ENCODE results near the gene LRRC75B.

LRRC75B gene

GRCh38 chr22:24576778-24577177 lies 16.1 kb downstream of the LRRC75B start:
- H2BK5ac ChIP-seq (ENCODE audit: low read depth, low read length, poor library complexity, severe bottlenecking): no peak overlapping the region
- no peaks in the 10 kb centered on the region for H3K9me3 ChIP-seq (ENCODE audit: control insufficient read depth, low read length)
- no peak overlapping the region for H3K27ac ChIP-seq (ENCODE audit: low read length, poor library complexity, severe bottlenecking)
- WGBS: 100% methylated on average over 1 of the region's 1 CpG
- no peak overlapping the region for H4K91ac ChIP-seq (ENCODE audit: low read length)
- H2BK12ac ChIP-seq (ENCODE audit: low read length in 2 of 2): no peak overlapping the region
- H3K4ac ChIP-seq (ENCODE audit: low read depth in 1 of 2, low read length in 2 of 2): no peak overlapping the region
- H3K14ac ChIP-seq (ENCODE audit: low read length in 2 of 2): no peak overlapping the region
- H3K4me2 ChIP-seq (ENCODE audit: low read length, poor library complexity, severe bottlenecking): no peak overlapping the region
- H3K9ac ChIP-seq (ENCODE audit: low read length): no peak overlapping the region
- H4K8ac ChIP-seq (ENCODE audit: low read length): no peak overlapping the region
- H2AK5ac ChIP-seq (ENCODE audit: low read length, severe bottlenecking): no peak overlapping the region
- peaks cover 22 to 56% of the 10 kb centered on the region in 2 experiments for H3K36me3 ChIP-seq (ENCODE audit: control insufficient read depth in 1 of 2, insufficient read depth in 2 of 2, low read depth in 1 of 2, low read length in 2 of 2)
- no peak overlapping the region for H2BK120ac ChIP-seq (ENCODE audit: low read depth, low read length)
- H3K4me3 ChIP-seq (ENCODE audit: insufficient read depth in 1 of 2, low read depth in 1 of 2, low read length in 2 of 2): no peak overlapping the region
- H2BK15ac ChIP-seq (ENCODE audit: low read depth, poor library complexity, severe bottlenecking): no peak overlapping the region
- peaks cover 9% of the 10 kb centered on the region for H3K79me1 ChIP-seq (replicated peaks; ENCODE audit: low read length, poor library complexity, severe bottlenecking)
- H3K4me1 ChIP-seq (ENCODE audit: control insufficient read depth, insufficient read depth, low read depth, low read length): peaks cover 2% of the 10 kb centered on the region
- no peaks in the 10 kb centered on the region for H3K27me3 ChIP-seq (ENCODE audit: control insufficient read depth in 1 of 2, insufficient read depth in 1 of 2, low read length in 2 of 2)
- no peak overlapping the region for H2AFZ ChIP-seq (ENCODE audit: low read depth, low read length)
- H3K23ac ChIP-seq (ENCODE audit: low read length in 2 of 2): no peak overlapping the region
- DNase-seq: no peak
- H3K18ac ChIP-seq (ENCODE audit: low read depth in 1 of 2, low read length in 2 of 2): no peak overlapping the region

GRCh38 chr22:24571266-24571665 lies 21.6 kb downstream of the LRRC75B start:
- DNase-seq: no peak
- 98% methylated on average over 7 of the region's 7 CpGs for WGBS
- Histone ChIP-seq H3K4me1 (ENCODE audit: control insufficient read depth, insufficient read depth, low read depth, low read length) (peaks cover 4% of the 10 kb centered on the region), H2BK120ac (ENCODE audit: low read depth, low read length) (no peak overlapping the region), H3K18ac (ENCODE audit: low read depth in 1 of 2, low read length in 2 of 2) (no peak overlapping the region), H3K36me3 (ENCODE audit: control insufficient read depth in 1 of 2, insufficient read depth in 2 of 2, low read depth in 1 of 2, low read length in 2 of 2) (peaks cover 51 to 84% of the 10 kb centered on the region in 2 experiments), H4K8ac (ENCODE audit: low read length) (no peak overlapping the region), H2BK12ac (ENCODE audit: low read length in 2 of 2) (no peak overlapping the region), H2AFZ (ENCODE audit: low read depth, low read length) (no peak overlapping the region), H4K91ac (ENCODE audit: low read length) (no peak overlapping the region), H3K14ac (ENCODE audit: low read length in 2 of 2) (no peak overlapping the region), H3K23ac (ENCODE audit: low read length in 2 of 2) (no peak overlapping the region), H2BK15ac (ENCODE audit: low read depth, poor library complexity, severe bottlenecking) (no peak overlapping the region), H3K27ac (ENCODE audit: low read length, poor library complexity, severe bottlenecking) (no peak overlapping the region), H3K4me2 (ENCODE audit: low read length, poor library complexity, severe bottlenecking) (no peak overlapping the region), H3K27me3 (ENCODE audit: control insufficient read depth in 1 of 2, insufficient read depth in 1 of 2, low read length in 2 of 2) (no peaks in the 10 kb centered on the region), H3K4ac (ENCODE audit: low read depth in 1 of 2, low read length in 2 of 2) (no peak overlapping the region), H3K4me3 (ENCODE audit: insufficient read depth in 1 of 2, low read depth in 1 of 2, low read length in 2 of 2) (no peak overlapping the region), H3K9me3 (ENCODE audit: control insufficient read depth, low read length) (no peaks in the 10 kb centered on the region), H2AK5ac (ENCODE audit: low read length, severe bottlenecking) (no peak overlapping the region), H3K9ac (ENCODE audit: low read length) (no peak overlapping the region), H2BK5ac (ENCODE audit: low read depth, low read length, poor library complexity, severe bottlenecking) (no peak overlapping the region), H3K79me1 (replicated peaks; ENCODE audit: low read length, poor library complexity, severe bottlenecking) (peaks cover 38% of the 10 kb centered on the region)

- Histone ChIP-seq H3K23ac (ENCODE audit: low read length in 2 of 2) (no peak overlapping the region), H2BK5ac (ENCODE audit: low read depth, low read length, poor library complexity, severe bottlenecking) (no peak overlapping the region), H3K4ac (ENCODE audit: low read depth in 1 of 2, low read length in 2 of 2) (no peak overlapping the region), H4K91ac (ENCODE audit: low read length) (no peak overlapping the region), H4K8ac (ENCODE audit: low read length) (no peak overlapping the region), H3K4me1 (ENCODE audit: control insufficient read depth, insufficient read depth, low read depth, low read length) (peaks cover 7% of the 10 kb centered on the region), H2BK12ac (ENCODE audit: low read length in 2 of 2) (no peak overlapping the region), H3K18ac (ENCODE audit: low read depth in 1 of 2, low read length in 2 of 2) (no peak overlapping the region), H3K36me3 (ENCODE audit: control insufficient read depth in 1 of 2, insufficient read depth in 2 of 2, low read depth in 1 of 2, low read length in 2 of 2) (peaks cover 48 to 79% of the 10 kb centered on the region in 2 experiments), H3K4me2 (ENCODE audit: low read length, poor library complexity, severe bottlenecking) (no peak overlapping the region), H3K4me3 (ENCODE audit: insufficient read depth in 1 of 2, low read depth in 1 of 2, low read length in 2 of 2) (no peak overlapping the region), H3K27me3 (ENCODE audit: control insufficient read depth in 1 of 2, insufficient read depth in 1 of 2, low read length in 2 of 2) (no peaks in the 10 kb centered on the region), H2BK120ac (ENCODE audit: low read depth, low read length) (no peak overlapping the region), H2AFZ (ENCODE audit: low read depth, low read length) (no peak overlapping the region), H3K9ac (ENCODE audit: low read length) (no peak overlapping the region), H3K14ac (ENCODE audit: low read length in 2 of 2) (no peak overlapping the region), H2BK15ac (ENCODE audit: low read depth, poor library complexity, severe bottlenecking) (no peak overlapping the region), H3K27ac (ENCODE audit: low read length, poor library complexity, severe bottlenecking) (no peak overlapping the region), H3K9me3 (ENCODE audit: control insufficient read depth, low read length) (no peaks in the 10 kb centered on the region), H2AK5ac (ENCODE audit: low read length, severe bottlenecking) (no peak overlapping the region), H3K79me1 (replicated peaks; ENCODE audit: low read length, poor library complexity, severe bottlenecking) (peaks cover 37% of the 10 kb centered on the region)
- WGBS: 96% methylated on average over 10 of the region's 10 CpGs
- DNase-seq: no peak
These were observed 25.2 kb downstream of the LRRC75B start for GRCh38 chr22:24567668-24568067.

GRCh38 chr22:24566899-24567511 lies 25.9 kb downstream of the LRRC75B start:
- H2AK5ac ChIP-seq (ENCODE audit: low read length, severe bottlenecking): no peak overlapping the region
- WGBS: 86% methylated on average over 8 of the region's 8 CpGs

More at GRCh38 chr22:24566899-24567511, 25.9 kb downstream of the LRRC75B start:
- Histone ChIP-seq H2BK5ac (ENCODE audit: low read depth, low read length, poor library complexity, severe bottlenecking) (no peak overlapping the region), H3K79me1 (replicated peaks; ENCODE audit: low read length, poor library complexity, severe bottlenecking) (peaks cover 33% of the 10 kb centered on the region), H3K27me3 (ENCODE audit: control insufficient read depth in 1 of 2, insufficient read depth in 1 of 2, low read length in 2 of 2) (no peaks in the 10 kb centered on the region), H3K36me3 (ENCODE audit: control insufficient read depth in 1 of 2, insufficient read depth in 2 of 2, low read depth in 1 of 2, low read length in 2 of 2) (peaks cover 44 to 76% of the 10 kb centered on the region in 2 experiments), H3K9me3 (ENCODE audit: control insufficient read depth, low read length) (no peaks in the 10 kb centered on the region), H2BK120ac (ENCODE audit: low read depth, low read length) (no peak overlapping the region), H3K4me2 (ENCODE audit: low read length, poor library complexity, severe bottlenecking) (no peak overlapping the region), H3K4me1 (ENCODE audit: control insufficient read depth, insufficient read depth, low read depth, low read length) (peaks cover 7% of the 10 kb centered on the region), H3K14ac (ENCODE audit: low read length in 2 of 2) (no peak overlapping the region), H3K18ac (ENCODE audit: low read depth in 1 of 2, low read length in 2 of 2) (no peak overlapping the region), H2AFZ (ENCODE audit: low read depth, low read length) (no peak overlapping the region), H2BK15ac (ENCODE audit: low read depth, poor library complexity, severe bottlenecking) (no peak overlapping the region), H3K23ac (ENCODE audit: low read length in 2 of 2) (no peak overlapping the region), H3K4me3 (ENCODE audit: insufficient read depth in 1 of 2, low read depth in 1 of 2, low read length in 2 of 2) (no peak overlapping the region), H4K8ac (ENCODE audit: low read length) (no peak overlapping the region), H3K27ac (ENCODE audit: low read length, poor library complexity, severe bottlenecking) (no peak overlapping the region), H3K9ac (ENCODE audit: low read length) (no peak overlapping the region), H3K4ac (ENCODE audit: low read depth in 1 of 2, low read length in 2 of 2) (no peak overlapping the region), H4K91ac (ENCODE audit: low read length) (no peak overlapping the region), H2BK12ac (ENCODE audit: low read length in 2 of 2) (no peak overlapping the region)
- no peak for DNase-seq

Measured in mesenchymal stem cell (in vitro differentiated cells and primary cell).